Activated CD8-positive, alpha-beta T cell treated with anti-CD3 and anti-CD28 coated beads for 36 hours (primary cell): Measurements from ENCODE around the gene WNT8B. TPM values are rescaled to one million over a fixed set of nuclear protein-coding genes. Genes with fewer than 3 reads are reported as not detected.

Source experiments
- ATAC-seq: fragments of 200-7000 bp; cut with Tn5 transposase; one replicate; pipeline ENCODE4 v1.10.0; 2021; ENCODE audit warnings: mild to moderate bottlenecking, moderate library complexity
- CTCF ChIA-PET: fragments of 350-600 bp; sonication (Branson Sonifier 250); formaldehyde crosslinking; loops from one replicate; lab custom pipeline; 2021; ENCODE audit warnings: antibody characterized with exemption; lab: Charles Lee
- POLR2A ChIA-PET: fragments of 350-600 bp; sonication (Branson Sonifier 250); formaldehyde crosslinking; loops from one replicate; lab custom pipeline; 2021; ENCODE audit warnings: antibody characterized with exemption; lab: Charles Lee
- DNase-seq: peaks from one replicate; pipeline ENCODE4 v3.0.0-alpha.2; 2020
- H3K27ac Mint-ChIP-seq: one replicate; pipeline ENCODE4 v1.8.0; 2021; ENCODE audit warnings: mild to moderate bottlenecking, mixed read lengths
- H3K27me3 Mint-ChIP-seq: one replicate; pipeline ENCODE4 v1.8.0; 2021; ENCODE audit warnings: mixed read lengths
- H3K36me3 Mint-ChIP-seq: one replicate; pipeline ENCODE4 v1.8.0; 2021; ENCODE audit warnings: low read depth, mixed read lengths
- H3K4me1 Mint-ChIP-seq: one replicate; pipeline ENCODE4 v1.8.0; 2021; ENCODE audit warnings: low read depth, mixed read lengths
- H3K4me3 Mint-ChIP-seq: one replicate; pipeline ENCODE4 v1.8.0; 2021; ENCODE audit warnings: mild to moderate bottlenecking, moderate library complexity, mixed read lengths
- H3K9me3 Mint-ChIP-seq: one replicate; pipeline ENCODE4 v1.8.0; 2021; ENCODE audit warnings: mixed read lengths
- CTCF ChIP-seq: fragments of 200-600 bp; IDR thresholded peaks from one replicate; pipeline ENCODE4 v1.8.0; 2022; ENCODE audit warnings: antibody characterized with exemption, mild to moderate bottlenecking
- intact Hi-C: fragments of 100-400 bp; cut with micrococcal nuclease; formaldehyde crosslinking; loops from one replicate; pipeline ENCODE4 v1.10.0; 2022
- total RNA-seq, 2 experiments: library from RNA; stranded (reverse); gene quantifications; one replicate each; pipeline ENCODE4 v1.2.3, GENCODE V29; 2021

The WNT8B gene
- total RNA-seq, 2 experiments from 2014 or later: 0.38 to 0.47 TPM

GRCh38 chr10:100481462-100482081 lies 18.8 kb downstream of the WNT8B start:
- no peaks in the 10 kb centered on the region for H3K36me3 Mint-ChIP-seq
- peak; percentile 98 for ATAC-seq
- POLR2A ChIA-PET: interaction anchor here (0.6 to 6.0 kb wide), 11 partner anchors 13 to 109 kb away, joined by 3 to 56 read pairs (median 4); partner anchors contain the start of gene SEC31B
- peaks cover 10% of the 10 kb centered on the region for H3K4me1 Mint-ChIP-seq
- H3K4me3 Mint-ChIP-seq: peak overlapping the region; percentile 77
- H3K27ac Mint-ChIP-seq: no peak overlapping the region
- no peak for TF ChIP-seq CTCF
- peak; percentile 96 for DNase-seq
- H3K27me3 Mint-ChIP-seq: peaks cover 18% of the 10 kb centered on the region
- no peaks in the 10 kb centered on the region for H3K9me3 Mint-ChIP-seq
- CTCF ChIA-PET: interaction anchor here (0.7 to 10.4 kb wide), 31 partner anchors 8 to 550 kb away, joined by 3 to 185 read pairs (median 5); partner anchors contain the start of genes HIF1AN, SEC31B and WNT8B
- intact Hi-C loops: loop anchor here (5.0 kb wide), 1 partner anchor 36 kb away; the partner anchor contains the start of gene SEC31B

- DNase-seq: peak; percentile 76
- intact Hi-C loops: loop anchor here (5.0 kb wide), 1 partner anchor 35 kb away; the partner anchor contains the start of gene SEC31B
- POLR2A ChIA-PET: interaction anchor here (1.0 to 6.0 kb wide), 8 partner anchors 12 to 88 kb away, joined by 3 to 56 read pairs (median 6); partner anchors contain the start of gene SEC31B
- CTCF ChIA-PET: interaction anchor here (0.7 to 10.4 kb wide), 39 partner anchors 9 to 550 kb away, joined by 3 to 185 read pairs (median 4); partner anchors contain the start of genes HIF1AN, SCD, SEC31B and WNT8B
- H3K27me3 Mint-ChIP-seq: peaks cover 18% of the 10 kb centered on the region
- peak; percentile 97 for TF ChIP-seq CTCF
- peak overlapping the region; percentile 77 for H3K4me3 Mint-ChIP-seq
- H3K4me1 Mint-ChIP-seq: peaks cover 10% of the 10 kb centered on the region
- peak; percentile 63 for ATAC-seq
- H3K27ac Mint-ChIP-seq: no peak overlapping the region
- H3K9me3 Mint-ChIP-seq: no peaks in the 10 kb centered on the region
- peaks cover 3% of the 10 kb centered on the region for H3K36me3 Mint-ChIP-seq
Observed at GRCh38 chr10:100482181-100482833, 19.5 kb downstream of the WNT8B start.

DNA sequence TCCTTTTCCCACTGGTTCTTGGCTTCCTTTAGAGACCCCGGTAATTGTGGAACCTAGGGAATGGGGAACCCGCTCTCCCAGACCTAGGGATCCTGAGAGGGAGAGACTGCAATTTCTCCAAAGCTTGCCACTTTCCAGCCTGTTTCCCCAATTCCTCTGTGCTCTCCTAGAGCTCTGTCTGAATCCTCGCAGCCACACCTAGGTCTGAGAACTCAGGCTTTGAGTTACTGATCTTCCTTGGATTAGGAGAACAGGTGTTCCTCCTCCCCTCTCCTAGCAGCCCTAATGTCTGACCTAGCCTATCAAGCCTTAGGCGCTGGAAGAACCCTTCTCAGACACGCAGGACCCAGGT lies 20.0 kb downstream of the WNT8B start:
- no peak for DNase-seq
- no peak overlapping the region for H3K27ac Mint-ChIP-seq
- H3K9me3 Mint-ChIP-seq: no peaks in the 10 kb centered on the region
- CTCF ChIA-PET: interaction anchor here (0.7 to 10.4 kb wide), 36 partner anchors 10 to 549 kb away, joined by 3 to 185 read pairs (median 4); partner anchors contain the start of genes HIF1AN, SCD and SEC31B
- peak overlapping the region; percentile 77 for H3K4me3 Mint-ChIP-seq
- intact Hi-C loops: loop anchor here (5.0 kb wide), 1 partner anchor 34 kb away; the partner anchor contains the start of gene SEC31B
- no peak for ATAC-seq
- peaks cover 10% of the 10 kb centered on the region for H3K4me1 Mint-ChIP-seq
- H3K36me3 Mint-ChIP-seq: peaks cover 3% of the 10 kb centered on the region
- peak; percentile 66 for TF ChIP-seq CTCF
- POLR2A ChIA-PET: interaction anchor here (0.6 to 6.0 kb wide), 9 partner anchors 11 to 131 kb away, joined by 3 to 56 read pairs (median 4); partner anchors contain the start of gene SEC31B
- peaks cover 18% of the 10 kb centered on the region for H3K27me3 Mint-ChIP-seq

- intact Hi-C loops: loop anchor here (5.0 kb wide), 1 partner anchor 33 kb away; the partner anchor contains the start of gene SEC31B
- no peak for ATAC-seq
- no peak overlapping the region for H3K27ac Mint-ChIP-seq
- peaks cover 14% of the 10 kb centered on the region for H3K27me3 Mint-ChIP-seq
- no peaks in the 10 kb centered on the region for H3K9me3 Mint-ChIP-seq
- H3K36me3 Mint-ChIP-seq: peaks cover 9% of the 10 kb centered on the region
- POLR2A ChIA-PET: interaction anchor here (1.0 to 6.0 kb wide), 4 partner anchors 10 to 42 kb away, joined by 3 to 56 read pairs (median 31); no protein-coding TSS in a partner anchor
- CTCF ChIA-PET: interaction anchor here (0.8 to 10.4 kb wide), 17 partner anchors 11 to 157 kb away, joined by 3 to 185 read pairs (median 10); partner anchors contain the start of genes SCD and SEC31B
- H3K4me1 Mint-ChIP-seq: peaks cover 10% of the 10 kb centered on the region
- no peak for TF ChIP-seq CTCF
- DNase-seq: no peak
- no peak overlapping the region for H3K4me3 Mint-ChIP-seq
Observed at GRCh38 chr10:100483876-100484666, 21.3 kb downstream of the WNT8B start.
